OCI-LY1 (cell line): ENCODE data around the gene KLF7.

ENCODE experiments used
- H2AFZ ChIP-seq: fragments of 200-600 bp; sonication (generic), shearing (Covaris generic); 2 replicates; pipeline ENCODE4 v1.6.0; 2014; ENCODE audit warnings: antibody characterized with exemption, mild to moderate bottlenecking, low read length
- H3F3A ChIP-seq: fragments of 200-600 bp; sonication (generic), shearing (Covaris generic); 2 replicates; pipeline ENCODE4 v1.6.0; 2014; ENCODE audit warnings: mild to moderate bottlenecking, antibody characterized with exemption, low read length, moderate library complexity; ENCODE audit not compliant: insufficient read depth
- H3K27ac ChIP-seq: fragments of 200-600 bp; sonication (generic); 2 replicates; pipeline ENCODE4 v1.5.1; 2014; ENCODE audit warnings: low read length, mixed run types, mild to moderate bottlenecking, low read depth; ENCODE audit not compliant: poor library complexity, severe bottlenecking
- H3K27me3 ChIP-seq: fragments of 200-600 bp; sonication (generic); 2 replicates; pipeline ENCODE4 v1.6.0; 2014; ENCODE audit warnings: antibody characterized with exemption, mild to moderate bottlenecking, low read length, moderate library complexity; ENCODE audit not compliant: insufficient read depth
- H3K36me3 ChIP-seq: fragments of 200-600 bp; sonication (generic); 2 replicates; pipeline ENCODE4 v1.6.1; 2014; ENCODE audit warnings: mild to moderate bottlenecking, antibody characterized with exemption, low read length, moderate library complexity, mixed read lengths; ENCODE audit not compliant: insufficient read depth
- H3K4me1 ChIP-seq: fragments of 200-600 bp; sonication (generic); 2 replicates; pipeline ENCODE4 v1.5.1; 2014; ENCODE audit warnings: mild to moderate bottlenecking, low read length, moderate library complexity; ENCODE audit not compliant: insufficient read depth, severe bottlenecking
- H3K4me2 ChIP-seq: fragments of 200-600 bp; sonication (generic), shearing (Covaris generic); 2 replicates; pipeline ENCODE4 v1.6.1; 2014; ENCODE audit warnings: low read length
- H3K4me3 ChIP-seq: fragments of 200-600 bp; sonication (generic); 2 replicates; pipeline ENCODE4 v1.5.1; 2014; ENCODE audit warnings: low read length, low read depth, mild to moderate bottlenecking, mixed read lengths; ENCODE audit not compliant: poor library complexity, severe bottlenecking
- H3K79me2 ChIP-seq: fragments of 200-600 bp; shearing (Covaris generic); 2 replicates; pipeline ENCODE4 v1.6.1; 2016; ENCODE audit warnings: mixed run types, low read length, mixed read lengths; ENCODE audit not compliant: insufficient read depth
- H3K9ac ChIP-seq: fragments of 200-600 bp; sonication (generic), shearing (Covaris generic); 2 replicates; pipeline ENCODE4 v1.6.1; 2014; ENCODE audit warnings: mild to moderate bottlenecking, low read length, mixed read lengths
- H3K9me2 ChIP-seq: fragments of 200-600 bp; sonication (generic), shearing (Covaris generic); 2 replicates; pipeline ENCODE4 v1.6.1; 2014; ENCODE audit warnings: low read depth, mild to moderate bottlenecking, low read length, mixed read lengths
- H3K9me3 ChIP-seq: fragments of 200-600 bp; shearing (Covaris generic); 2 replicates; pipeline ENCODE4 v1.6.1; 2014; ENCODE audit warnings: low read length, mixed read lengths
- H4K20me1 ChIP-seq: fragments of 200-600 bp; sonication (generic), shearing (Covaris generic); 2 replicates; pipeline ENCODE4 v1.6.0; 2016; ENCODE audit warnings: mild to moderate bottlenecking, low read length; ENCODE audit not compliant: insufficient read depth
- CTCF ChIP-seq: fragments of 200-600 bp; sonication (generic), shearing (Covaris generic); IDR thresholded peaks from 2 replicates; pipeline ENCODE4 v1.5.1; 2017; ENCODE audit warnings: mild to moderate bottlenecking, antibody characterized with exemption, low read length, moderate library complexity, mixed read lengths
- EZH2 ChIP-seq: fragments of 200-600 bp; sonication (generic), shearing (Covaris generic); IDR thresholded peaks from 2 replicates; pipeline ENCODE4 v1.8.0; 2017; ENCODE audit warnings: borderline replicate concordance, mixed run types, mild to moderate bottlenecking, antibody characterized with exemption, low read length, moderate library complexity, mixed read lengths

Gene KLF7

DNA sequence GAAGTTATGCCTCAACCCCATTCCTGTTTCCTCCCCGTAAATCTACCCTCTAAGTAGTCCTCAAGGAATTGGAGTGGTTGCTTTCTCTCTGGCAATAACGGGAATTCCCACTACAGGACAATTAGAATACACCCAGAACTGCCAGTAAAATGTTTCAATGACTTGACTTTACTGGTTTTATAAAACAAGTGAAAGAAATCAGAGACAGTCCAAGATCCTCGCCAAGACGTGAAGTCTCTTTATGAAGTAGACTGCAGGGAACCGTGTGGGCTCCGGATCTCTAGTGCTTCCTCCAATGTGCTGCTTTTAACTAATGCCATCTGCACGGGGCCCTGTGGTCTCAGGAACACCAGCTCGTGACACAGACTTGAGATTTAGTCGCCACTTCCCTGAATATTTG is 125.1 kb downstream of the KLF7 start:
- Histone ChIP-seq H3K4me2 (no peak overlapping the region), H3K9me3 (no peaks in the 10 kb centered on the region), H3K36me3 (no peaks in the 10 kb centered on the region), H3K79me2 (no peaks in the 10 kb centered on the region), H3K27ac (no peak overlapping the region), H3K4me1 (no peaks in the 10 kb centered on the region), H4K20me1 (no peaks in the 10 kb centered on the region), H2AFZ (no peak overlapping the region), H3K9me2 (no peaks in the 10 kb centered on the region), H3K9ac (no peak overlapping the region), H3F3A (no peaks in the 10 kb centered on the region), H3K27me3 (no peaks in the 10 kb centered on the region), H3K4me3 (no peak overlapping the region)
- no peak for TF ChIP-seq EZH2
- no peak for TF ChIP-seq CTCF

DNA sequence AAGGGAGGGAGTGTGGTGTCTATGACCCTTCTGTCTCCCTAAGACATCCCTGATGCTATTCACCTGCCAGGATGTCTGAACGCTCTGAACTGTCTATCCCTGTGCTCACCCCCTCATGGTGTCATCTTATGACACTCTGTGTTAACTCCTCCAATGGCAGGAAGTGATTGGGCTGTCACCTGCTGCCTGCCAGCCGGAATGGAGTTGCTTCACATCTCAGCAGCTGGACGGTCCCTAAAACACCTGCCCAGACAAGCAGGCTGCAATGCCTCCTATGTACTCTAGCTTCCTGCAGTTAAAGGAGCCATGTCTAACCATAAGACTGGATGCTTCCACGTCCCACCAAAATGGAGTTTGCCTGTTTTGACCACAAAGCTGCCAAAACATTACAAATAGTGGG is 126.5 kb downstream of the KLF7 start:
- no peak overlapping the region for H2AFZ ChIP-seq
- no peaks in the 10 kb centered on the region for H3K9me2 ChIP-seq
- no peaks in the 10 kb centered on the region for H3F3A ChIP-seq
- no peak overlapping the region for H3K9ac ChIP-seq
- no peaks in the 10 kb centered on the region for H3K79me2 ChIP-seq
- H4K20me1 ChIP-seq = no peaks in the 10 kb centered on the region
- no peak overlapping the region for H3K4me3 ChIP-seq
- TF ChIP-seq EZH2 (no peak), CTCF (no peak)
- H3K9me3 ChIP-seq = no peaks in the 10 kb centered on the region
- H3K4me1 ChIP-seq = no peaks in the 10 kb centered on the region
- no peak overlapping the region for H3K4me2 ChIP-seq
- no peaks in the 10 kb centered on the region for H3K36me3 ChIP-seq
- no peaks in the 10 kb centered on the region for H3K27me3 ChIP-seq
- H3K27ac ChIP-seq = no peak overlapping the region

- no peaks in the 10 kb centered on the region for H3K4me1 ChIP-seq
- no peak overlapping the region for H3K4me2 ChIP-seq
- H3K9me2 ChIP-seq = no peaks in the 10 kb centered on the region
- no peaks in the 10 kb centered on the region for H3K36me3 ChIP-seq
- no peaks in the 10 kb centered on the region for H3F3A ChIP-seq
- H4K20me1 ChIP-seq = no peaks in the 10 kb centered on the region
- TF ChIP-seq CTCF (no peak), EZH2 (no peak)
- H3K4me3 ChIP-seq = no peak overlapping the region
- H3K9me3 ChIP-seq = 0 out of 2 replicates have a peak, but pooled peaks cover 2% of the 10 kb centered on the region
- no peak overlapping the region for H2AFZ ChIP-seq
- H3K27ac ChIP-seq = no peak overlapping the region
- no peaks in the 10 kb centered on the region for H3K27me3 ChIP-seq
- H3K9ac ChIP-seq = no peak overlapping the region
- H3K79me2 ChIP-seq = no peaks in the 10 kb centered on the region
Measured at GRCh38 chr2:207038299-207038698, 127.4 kb downstream of the KLF7 start.
